K562 (cell line): Measurements from ENCODE around the gene ZFP62. TPM values are rescaled to one million over a fixed set of nuclear protein-coding genes. Genes with fewer than 3 reads are reported as not detected.
A peak's percentile ranks its signal among the peaks of the same experiment; 100 is the strongest.

Experiments used
- ATF1 ChIP-seq, 2 experiments: fragments of 450-650 bp in 1 of 2; IDR thresholded peaks; 2 replicates each; pipeline ENCODE4 v1.6.1; 2016; ENCODE audit warnings: missing compliant biosample characterization in 1 of 2, missing genetic modification characterization in 1 of 2
- CAMTA2 ChIP-seq: fragments of 250-450 bp; sonication (Bioruptor Pico); conservative IDR thresholded peaks from 2 replicates; pipeline ENCODE4 v1.5.1; 2022
- ETV1 ChIP-seq: fragments of 450-650 bp; conservative IDR thresholded peaks from 2 replicates; pipeline ENCODE4 v1.6.1; 2016; ENCODE audit warnings: missing genetic modification characterization, control low read depth, low read depth, missing compliant biosample characterization
- FOXJ3 ChIP-seq: sonication (generic); formaldehyde crosslinking; IDR thresholded peaks from 2 replicates; pipeline ENCODE4 v1.4.0; 2020; ENCODE audit warnings: mild to moderate bottlenecking, missing genetic modification reagents
- HNRNPLL ChIP-seq: fragments of 200-400 bp; formaldehyde crosslinking; IDR thresholded peaks from 2 replicates; pipeline ENCODE4 v1.6.1; 2017; ENCODE audit warnings: low read length, low read depth, mild to moderate bottlenecking; ENCODE audit not compliant: poor library complexity, severe bottlenecking
- MCM5 ChIP-seq: fragments of 450-650 bp; IDR thresholded peaks from 2 replicates; pipeline ENCODE4 v1.6.1; 2016; ENCODE audit warnings: low read depth
- NCOR1 ChIP-seq: fragments of 450-650 bp; IDR thresholded peaks from 2 replicates; pipeline ENCODE4 v1.6.1; 2016; ENCODE audit warnings: mild to moderate bottlenecking, moderate library complexity
- NFE2 ChIP-seq: IDR thresholded peaks from 2 replicates; pipeline ENCODE4 v1.6.1; 2014; ENCODE audit warnings: antibody characterized with exemption, low read depth
- NFXL1 ChIP-seq: fragments of 450-650 bp; formaldehyde crosslinking; IDR thresholded peaks from 2 replicates; pipeline ENCODE4 v1.4.0; 2021; ENCODE audit warnings: mild to moderate bottlenecking
- NFYB ChIP-seq: IDR thresholded peaks from 2 replicates; pipeline ENCODE4 v1.6.1; 2011; ENCODE audit warnings: mild to moderate bottlenecking, moderate library complexity; ENCODE audit not compliant: insufficient read length; ENCODE audit errors: extremely low read depth
- PRPF4 ChIP-seq: fragments of 200-400 bp; formaldehyde crosslinking; IDR thresholded peaks from one replicate; pipeline ENCODE4 v1.6.1; 2017; ENCODE audit warnings: low read length, low read depth, mild to moderate bottlenecking; ENCODE audit not compliant: insufficient read depth, poor library complexity, severe bottlenecking
- SNIP1 ChIP-seq: fragments of 450-650 bp; IDR thresholded peaks from 2 replicates; pipeline ENCODE4 v1.7.1; 2017; ENCODE audit warnings: low read depth, mild to moderate bottlenecking
- TSC22D4 ChIP-seq: fragments of 450-650 bp; IDR thresholded peaks from 2 replicates; pipeline ENCODE4 v1.6.1; 2016; ENCODE audit warnings: missing genetic modification characterization, missing biosample characterization, control low read depth
- ZNF778 ChIP-seq: fragments of 450-650 bp; formaldehyde crosslinking; IDR thresholded peaks from 2 replicates; pipeline ENCODE4 v1.4.0; 2020; ENCODE audit warnings: mild to moderate bottlenecking, moderate library complexity
- ZNF79 ChIP-seq: fragments of 250-450 bp; sonication (Bioruptor Pico); IDR thresholded peaks from 2 replicates; pipeline ENCODE4 v1.4.0; 2020; ENCODE audit warnings: low read depth, mild to moderate bottlenecking, moderate library complexity
- polyA plus RNA-seq, 8 experiments: library from polyadenylated mRNA; depleted of rRNA in 4 of 8; stranded (reverse) in 5 of 8; unstranded in 3 of 8; fragments of >200 nt; fragmentation: Nextera tagmentation in 2 of 8; fragmentation: Illumina TruSeq in 1 of 8; extraction: Ambion mirVana in 2 of 8; extraction: Trizol in 1 of 8; gene quantifications; 2 replicates each; pipeline versions ENCODE4 v1.2.1 to v1.2.3, GENCODE V29; 2011 to 2014; ENCODE audit warnings: inconsistent platforms in 1 of 8, missing spikeins in 1 of 8
- total RNA-seq, 7 experiments: library from RNA; depleted of rRNA in 6 of 7; stranded (reverse); fragments of >200 nt in 6 of 7; fragmentation: Illumina TruSeq in 2 of 7; extraction: Trizol in 2 of 7; gene quantifications; 2 replicates each; pipeline versions ENCODE4 v1.2.1 to v1.2.3, GENCODE V29; 2011 to 2021; ENCODE audit warnings: low replicate concordance in 1 of 7
- TF ChIP-seq, protein P1 (sequence below): fragments of 450-650 bp; IDR thresholded peaks from 2 replicates; pipeline ENCODE4 v1.6.1; 2016; ENCODE audit warnings: low read depth, mild to moderate bottlenecking, moderate library complexity
- TF ChIP-seq, protein P2 (sequence below): fragments of 200-400 bp; formaldehyde crosslinking; IDR thresholded peaks from 2 replicates; pipeline ENCODE4 v1.6.1; 2017; ENCODE audit warnings: mild to moderate bottlenecking, low read depth, low read length, moderate library complexity
- TF ChIP-seq, protein P3 (sequence below), 2 experiments: fragments of 450-650 bp in 1 of 2; sonication (generic) in 1 of 2; formaldehyde crosslinking in 1 of 2; IDR thresholded peaks in 1 of 2; conservative IDR thresholded peaks in 1 of 2; 2 replicates each; pipeline versions ENCODE4 v1.6.1 to v1.8.1; 2016 to 2023; ENCODE audit warnings: mild to moderate bottlenecking in 2 of 2, moderate library complexity in 2 of 2, inconsistent platforms in 1 of 2, missing genetic modification reagents in 1 of 2
- TF ChIP-seq, protein P4 (sequence below): fragments of 250-450 bp; sonication (Bioruptor Pico); IDR thresholded peaks from 2 replicates; pipeline ENCODE4 v1.5.1; 2021; ENCODE audit warnings: mild to moderate bottlenecking
- TF ChIP-seq, protein P5 (sequence below): sonication (generic); formaldehyde crosslinking; IDR thresholded peaks from 2 replicates; pipeline ENCODE4 v1.8.1; 2023; ENCODE audit warnings: mild to moderate bottlenecking, missing genetic modification reagents

ZFP62 gene
- total and polyA plus RNA-seq, 9 of the 15 experiments (the other 6 are each of a cell fraction or from before 2014, with no cell fraction given): 12.2 to 37.5 (median 25.0) TPM

DNA sequence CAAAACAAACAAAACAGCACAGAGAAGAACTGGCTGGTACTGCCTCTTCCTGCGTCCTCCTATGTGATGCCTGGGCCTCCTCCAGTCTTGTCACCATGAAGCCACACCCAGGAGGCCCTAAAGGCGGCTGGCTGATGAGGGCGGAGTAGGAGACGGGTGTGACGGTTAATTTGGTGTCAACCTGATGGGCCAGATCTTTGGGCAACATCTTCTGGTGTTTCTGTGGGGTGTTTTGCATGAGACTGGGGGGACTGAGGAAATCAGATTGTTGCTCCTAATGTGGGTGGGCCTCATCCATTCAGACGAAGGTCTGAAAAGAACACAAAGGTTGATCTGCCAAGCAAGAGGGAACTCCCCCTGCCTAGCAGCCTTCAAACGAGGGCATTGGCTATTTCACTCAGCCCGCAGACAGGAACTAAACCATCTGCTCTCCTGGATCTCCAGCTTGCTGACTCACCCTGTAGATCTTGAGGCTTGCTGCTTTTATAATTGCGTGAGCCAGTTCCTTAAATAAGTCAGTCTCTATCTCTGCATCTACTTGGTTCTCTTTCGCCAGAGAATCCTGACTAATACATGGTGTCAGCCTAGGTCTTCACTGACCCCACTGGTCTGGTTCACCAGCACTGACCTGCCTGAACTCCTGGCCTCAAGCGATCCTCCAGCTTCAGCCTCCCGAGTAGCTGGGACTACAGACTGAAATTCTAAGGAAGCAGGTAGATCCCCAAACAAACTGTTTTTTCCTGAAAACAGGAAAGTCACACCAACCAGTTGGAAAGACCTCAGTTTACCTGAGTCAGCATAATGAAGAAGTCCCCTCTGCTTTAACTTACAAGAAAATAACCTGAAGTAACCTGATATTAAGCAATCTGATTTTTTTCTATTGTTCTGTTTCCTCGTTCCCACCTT is 12.8 kb upstream of the ZFP62 start (continued):
- TF ChIP-seq, protein P1, sequence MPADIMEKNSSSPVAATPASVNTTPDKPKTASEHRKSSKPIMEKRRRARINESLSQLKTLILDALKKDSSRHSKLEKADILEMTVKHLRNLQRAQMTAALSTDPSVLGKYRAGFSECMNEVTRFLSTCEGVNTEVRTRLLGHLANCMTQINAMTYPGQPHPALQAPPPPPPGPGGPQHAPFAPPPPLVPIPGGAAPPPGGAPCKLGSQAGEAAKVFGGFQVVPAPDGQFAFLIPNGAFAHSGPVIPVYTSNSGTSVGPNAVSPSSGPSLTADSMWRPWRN: no peak
- TF ChIP-seq HNRNPLL (no peak), ETV1 (tag) (peak; percentile 84), NFE2 (peak; percentile 99), NFYB (no peak), ATF1 (CRISPR knock-in tag; IDR thresholded peaks at IDR 0.05) (no peak), ATF1 (tag; IDR thresholded peaks at IDR 0.05) (peak; percentile 51), ZNF79 (CRISPR knock-in tag) (no peak), MCM5 (no peak), CAMTA2 (CRISPR knock-in tag) (no peak), ZNF778 (no peak), PRPF4 (no peak), SNIP1 (no peak), TSC22D4 (tag) (no peak), NCOR1 (no peak; the same call in 1 of the 2 replicates), NFXL1 (CRISPR knock-in tag) (no peak), FOXJ3 (no peak)
- TF ChIP-seq, protein P2, sequence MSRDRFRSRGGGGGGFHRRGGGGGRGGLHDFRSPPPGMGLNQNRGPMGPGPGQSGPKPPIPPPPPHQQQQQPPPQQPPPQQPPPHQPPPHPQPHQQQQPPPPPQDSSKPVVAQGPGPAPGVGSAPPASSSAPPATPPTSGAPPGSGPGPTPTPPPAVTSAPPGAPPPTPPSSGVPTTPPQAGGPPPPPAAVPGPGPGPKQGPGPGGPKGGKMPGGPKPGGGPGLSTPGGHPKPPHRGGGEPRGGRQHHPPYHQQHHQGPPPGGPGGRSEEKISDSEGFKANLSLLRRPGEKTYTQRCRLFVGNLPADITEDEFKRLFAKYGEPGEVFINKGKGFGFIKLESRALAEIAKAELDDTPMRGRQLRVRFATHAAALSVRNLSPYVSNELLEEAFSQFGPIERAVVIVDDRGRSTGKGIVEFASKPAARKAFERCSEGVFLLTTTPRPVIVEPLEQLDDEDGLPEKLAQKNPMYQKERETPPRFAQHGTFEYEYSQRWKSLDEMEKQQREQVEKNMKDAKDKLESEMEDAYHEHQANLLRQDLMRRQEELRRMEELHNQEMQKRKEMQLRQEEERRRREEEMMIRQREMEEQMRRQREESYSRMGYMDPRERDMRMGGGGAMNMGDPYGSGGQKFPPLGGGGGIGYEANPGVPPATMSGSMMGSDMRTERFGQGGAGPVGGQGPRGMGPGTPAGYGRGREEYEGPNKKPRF: no peak
- TF ChIP-seq, protein P3, sequence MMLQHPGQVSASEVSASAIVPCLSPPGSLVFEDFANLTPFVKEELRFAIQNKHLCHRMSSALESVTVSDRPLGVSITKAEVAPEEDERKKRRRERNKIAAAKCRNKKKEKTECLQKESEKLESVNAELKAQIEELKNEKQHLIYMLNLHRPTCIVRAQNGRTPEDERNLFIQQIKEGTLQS (IDR thresholded peaks at IDR 0.05): peak; percentile 94
- TF ChIP-seq, protein P3 (CRISPR knock-in tag; conservative IDR thresholded peaks at IDR 0.05): no peak; the same call in 1 of the 2 replicates
- TF ChIP-seq, protein P4, sequence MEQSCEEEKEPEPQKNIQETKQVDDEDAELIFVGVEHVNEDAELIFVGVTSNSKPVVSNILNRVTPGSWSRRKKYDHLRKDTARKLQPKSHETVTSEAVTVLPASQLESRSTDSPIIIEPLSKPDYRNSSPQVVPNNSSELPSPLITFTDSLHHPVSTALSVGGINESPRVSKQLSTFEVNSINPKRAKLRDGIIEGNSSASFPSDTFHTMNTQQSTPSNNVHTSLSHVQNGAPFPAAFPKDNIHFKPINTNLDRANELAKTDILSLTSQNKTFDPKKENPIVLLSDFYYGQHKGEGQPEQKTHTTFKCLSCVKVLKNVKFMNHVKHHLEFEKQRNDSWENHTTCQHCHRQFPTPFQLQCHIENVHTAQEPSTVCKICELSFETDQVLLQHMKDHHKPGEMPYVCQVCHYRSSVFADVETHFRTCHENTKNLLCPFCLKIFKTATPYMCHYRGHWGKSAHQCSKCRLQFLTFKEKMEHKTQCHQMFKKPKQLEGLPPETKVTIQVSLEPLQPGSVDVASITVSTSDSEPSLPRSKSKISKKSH (CRISPR knock-in tag): no peak
- TF ChIP-seq, protein P5, sequence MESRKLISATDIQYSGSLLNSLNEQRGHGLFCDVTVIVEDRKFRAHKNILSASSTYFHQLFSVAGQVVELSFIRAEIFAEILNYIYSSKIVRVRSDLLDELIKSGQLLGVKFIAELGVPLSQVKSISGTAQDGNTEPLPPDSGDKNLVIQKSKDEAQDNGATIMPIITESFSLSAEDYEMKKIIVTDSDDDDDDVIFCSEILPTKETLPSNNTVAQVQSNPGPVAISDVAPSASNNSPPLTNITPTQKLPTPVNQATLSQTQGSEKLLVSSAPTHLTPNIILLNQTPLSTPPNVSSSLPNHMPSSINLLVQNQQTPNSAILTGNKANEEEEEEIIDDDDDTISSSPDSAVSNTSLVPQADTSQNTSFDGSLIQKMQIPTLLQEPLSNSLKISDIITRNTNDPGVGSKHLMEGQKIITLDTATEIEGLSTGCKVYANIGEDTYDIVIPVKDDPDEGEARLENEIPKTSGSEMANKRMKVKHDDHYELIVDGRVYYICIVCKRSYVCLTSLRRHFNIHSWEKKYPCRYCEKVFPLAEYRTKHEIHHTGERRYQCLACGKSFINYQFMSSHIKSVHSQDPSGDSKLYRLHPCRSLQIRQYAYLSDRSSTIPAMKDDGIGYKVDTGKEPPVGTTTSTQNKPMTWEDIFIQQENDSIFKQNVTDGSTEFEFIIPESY (CRISPR knock-in tag): peak; percentile 41
